RKO (cell line): ENCODE results near the gene MTA2.
"Not testable (repeated sequence)": the region's sequence is repeated elsewhere in the genome, so short reads cannot be mapped to it uniquely, and the experiment has no call there.

Source experiments
- DNase-seq: peaks from one replicate; pipeline ENCODE4 v3.0.0-alpha.2; 2016; ENCODE audit warnings: low spot score

MTA2 gene

GRCh38 chr11:62601372-62602140 lies at the start of gene MTA2:
TSS of gene MTA2 (minus strand) at chr11:62601865. CDS start at chr11:62601450, 415 bp downstream.
- peak; percentile 98 for DNase-seq

- not testable (repeated sequence) for DNase-seq
Measured at GRCh38 chr11:62650283-62650682, 48.6 kb upstream of the MTA2 start.

GRCh38 chr11:62649486-62649885 lies 47.8 kb upstream of the MTA2 start:
- no peak for DNase-seq

DNA sequence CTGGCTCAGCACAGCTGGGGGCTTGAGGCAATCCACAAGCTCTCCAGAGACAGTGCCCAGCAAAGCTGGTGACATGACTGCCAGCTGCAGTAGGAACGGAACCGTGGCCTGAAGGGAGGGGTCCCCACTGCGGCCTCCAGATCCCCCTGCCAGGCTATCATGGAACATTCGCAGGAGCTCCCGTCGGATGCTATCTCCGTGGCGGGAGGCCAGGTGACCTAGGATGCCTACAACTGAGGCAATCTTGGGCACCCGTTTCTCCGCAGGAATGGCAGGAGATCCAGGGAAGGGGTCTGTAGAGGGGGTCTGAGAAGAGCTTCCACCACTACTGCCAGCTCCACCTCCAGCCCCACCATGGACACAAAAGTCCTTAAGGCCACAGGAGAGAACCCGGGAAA lies 47.3 kb upstream of the MTA2 start:
- no peak for DNase-seq

GRCh38 chr11:62648185-62648966 lies 46.7 kb upstream of the MTA2 start:
- no peak for DNase-seq

DNA sequence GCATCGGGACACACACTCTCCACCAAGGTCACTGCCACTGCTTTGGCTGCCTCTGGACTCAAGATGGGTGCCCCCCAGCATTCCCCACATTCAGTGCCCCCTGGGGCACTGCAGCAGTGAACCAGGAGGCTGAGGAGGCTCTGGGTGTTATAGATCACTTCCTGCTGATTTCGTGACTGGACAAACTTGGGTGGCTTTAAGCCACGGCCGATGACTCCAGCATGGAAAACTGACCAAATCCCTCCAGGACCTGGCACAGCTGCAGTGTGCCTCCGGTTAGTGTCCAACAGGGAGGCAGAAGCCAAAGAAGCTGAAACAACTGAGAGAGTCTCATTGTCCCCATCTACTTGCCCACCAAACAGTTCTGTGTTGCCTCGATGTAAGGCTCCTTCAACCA lies 45.9 kb upstream of the MTA2 start:
- no peak for DNase-seq

GRCh38 chr11:62646825-62647608 lies 45.4 kb upstream of the MTA2 start:
- DNase-seq: no peak

GRCh38 chr11:62645946-62646824 lies 44.5 kb upstream of the MTA2 start, which contains the start of gene GANAB:
TSS of gene GANAB (minus strand) at chr11:62646613. CDS start at chr11:62646599, 14 bp downstream.
- peak; percentile 98 for DNase-seq

GRCh38 chr11:62645671-62645945 lies 43.9 kb upstream of the MTA2 start:
- no peak for DNase-seq

- DNase-seq: no peak
Measured at GRCh38 chr11:62644220-62644619, 42.6 kb upstream of the MTA2 start.

- no peak for DNase-seq
Measured at GRCh38 chr11:62632492-62632891, 30.8 kb upstream of the MTA2 start.

DNA sequence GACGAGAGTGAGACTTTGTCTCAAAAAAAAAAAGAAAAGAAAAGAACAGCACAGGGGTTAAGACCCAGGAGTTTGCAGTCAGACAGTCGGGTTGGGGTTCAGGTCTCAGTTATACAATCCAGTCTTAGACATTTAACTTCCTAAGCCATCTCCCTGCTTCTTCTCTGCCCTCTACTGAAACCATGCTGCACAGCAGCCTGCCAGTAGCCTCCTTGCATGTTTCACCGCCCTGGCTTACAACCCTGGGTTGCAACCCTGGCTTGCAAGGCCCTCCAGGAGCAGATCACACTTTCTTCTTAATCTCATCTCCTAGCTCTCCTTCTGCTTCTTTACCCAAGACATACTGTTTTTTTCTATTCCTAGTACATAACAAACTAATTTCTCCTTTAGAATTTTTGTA lies 26.0 kb upstream of the MTA2 start:
- DNase-seq: no peak

GRCh38 chr11:62622476-62623089 lies 20.9 kb upstream of the MTA2 start:
- DNase-seq: no peak

DNA sequence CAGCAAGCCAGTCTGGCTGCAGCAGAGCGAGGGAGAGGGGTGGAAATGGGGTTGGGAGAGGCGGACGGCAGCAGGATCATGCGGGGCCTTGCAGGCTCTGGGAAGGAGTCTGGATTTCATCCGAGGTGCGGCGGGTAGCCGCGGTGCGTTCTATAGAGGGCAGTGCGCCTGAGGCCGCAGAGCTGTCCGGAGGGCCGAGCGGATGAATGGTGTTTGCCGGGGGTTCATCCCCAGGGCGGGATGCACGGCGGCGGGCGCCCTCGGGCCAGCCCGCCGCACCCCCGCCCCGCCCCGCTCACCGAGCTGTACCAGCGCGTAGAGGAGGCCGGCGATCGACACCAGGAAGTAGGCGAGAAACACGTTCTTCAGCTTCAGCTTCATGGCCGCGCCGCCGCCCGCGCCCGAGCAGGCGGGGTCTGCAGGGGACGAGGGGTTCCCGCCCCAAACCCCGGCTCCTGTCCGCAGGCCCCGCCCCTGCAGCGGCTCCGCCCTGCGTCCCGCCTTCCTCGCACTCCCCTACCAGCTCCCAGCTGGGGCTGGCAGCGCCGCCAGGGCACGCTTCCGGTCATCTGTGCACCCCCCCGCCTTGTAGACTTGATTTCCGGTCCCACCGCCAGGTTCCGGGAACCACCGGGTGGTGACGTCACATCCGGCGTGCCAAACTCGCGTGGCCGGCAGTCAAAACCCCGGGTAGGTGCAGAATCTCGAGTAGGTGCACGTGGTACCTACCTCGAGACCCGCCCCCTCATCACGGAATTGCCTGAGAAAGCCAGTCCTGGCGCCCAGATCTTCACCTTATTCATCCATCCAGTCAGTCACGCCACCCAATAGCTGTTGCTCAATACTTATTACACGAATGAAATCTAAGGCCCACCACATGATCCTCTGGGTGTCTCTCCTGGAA lies 20.2 kb upstream of the MTA2 start, which contains the start of gene B3GAT3:
TSS of gene B3GAT3 (minus strand) at position 420 of the 904 bp plus-strand sequence. CDS start at position 381, 39 bp downstream.
- peak; percentile 97 for DNase-seq

GRCh38 chr11:62621027-62621566 lies 19.4 kb upstream of the MTA2 start:
- DNase-seq: no peak

DNA sequence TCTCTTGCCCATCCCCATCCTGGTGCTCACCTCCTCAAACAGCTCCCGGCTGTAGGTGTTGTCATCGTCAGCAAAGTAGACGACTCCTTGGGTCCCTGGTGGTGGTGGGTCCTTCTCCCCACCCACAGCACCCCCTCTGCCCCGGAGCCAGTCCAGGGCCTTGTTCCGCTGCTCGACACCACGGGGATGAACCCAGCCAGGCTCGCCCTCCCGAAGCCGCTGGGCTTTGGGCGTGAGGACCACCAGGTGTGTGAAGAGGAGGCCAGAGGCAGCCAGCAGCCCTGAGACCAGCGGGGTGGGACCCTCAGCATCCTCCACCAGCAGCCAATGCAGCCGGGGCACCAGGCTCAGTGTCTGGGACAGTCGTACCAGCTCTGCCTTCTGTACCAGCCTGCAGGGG lies 15.3 kb upstream of the MTA2 start:
- not testable (repeated sequence) for DNase-seq

GRCh38 chr11:62615521-62615920 lies 13.9 kb upstream of the MTA2 start:
- no peak for DNase-seq

DNA sequence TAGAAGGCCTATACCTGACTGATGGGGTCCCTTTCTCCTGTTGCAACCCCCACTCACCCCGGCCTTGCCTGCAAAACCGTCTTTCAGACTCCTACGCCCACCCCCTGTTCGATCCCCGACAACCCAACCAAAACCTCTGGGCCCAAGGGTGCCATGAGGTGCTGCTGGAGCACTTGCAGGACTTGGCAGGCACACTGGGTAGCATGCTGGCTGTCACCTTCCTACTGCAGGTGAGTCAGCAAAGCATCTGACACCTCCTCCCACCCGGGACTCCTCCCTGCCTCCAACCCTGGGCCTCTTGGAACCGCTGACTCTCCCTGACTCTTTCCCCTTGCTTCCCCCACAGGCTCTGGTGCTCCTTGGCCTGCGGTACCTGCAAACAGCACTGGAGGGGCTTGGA lies 12.6 kb upstream of the MTA2 start:
- DNase-seq: peak; percentile 38

- no peak for DNase-seq
Measured at GRCh38 chr11:62613291-62613778, 11.7 kb upstream of the MTA2 start.
